Nephron (organoid): ENCODE data around the gene CCDC86.
A peak's percentile ranks its signal among the peaks of the same experiment; 100 is the strongest.

ENCODE experiments used
- H3K27ac Mint-ChIP-seq, 3 experiments: 2 replicates each; pipeline ENCODE4 v1.8.0; 2020; ENCODE audit warnings: mixed read lengths in 3 of 3, mild to moderate bottlenecking in 2 of 3, moderate library complexity in 1 of 3
- H3K27me3 Mint-ChIP-seq: 2 replicates; pipeline ENCODE4 v1.8.0; 2021; ENCODE audit warnings: low read depth, mild to moderate bottlenecking, moderate library complexity, mixed read lengths
- H3K36me3 Mint-ChIP-seq: 2 replicates; pipeline ENCODE4 v1.8.0; 2020; ENCODE audit warnings: low read depth, mixed read lengths
- H3K4me1 Mint-ChIP-seq: 2 replicates; pipeline ENCODE4 v1.8.0; 2020; ENCODE audit warnings: mixed read lengths
- H3K4me3 Mint-ChIP-seq, 3 experiments: 2 replicates each; pipeline ENCODE4 v1.8.0; 2020; ENCODE audit warnings: mild to moderate bottlenecking in 3 of 3, mixed read lengths in 3 of 3, moderate library complexity in 2 of 3
- H3K9me3 Mint-ChIP-seq: 2 replicates; pipeline ENCODE4 v1.8.0; 2020; ENCODE audit warnings: mixed read lengths
- CTCF ChIP-seq, 3 experiments: fragments of 200-600 bp; sonication (generic); IDR thresholded peaks; one replicate each; pipeline ENCODE4 v1.5.0; 2021; ENCODE audit warnings: antibody characterized with exemption in 3 of 3; ENCODE audit not compliant: unreplicated experiment in 3 of 3

The CCDC86 gene

GRCh38 chr11:60857378-60858232, 15.7 kb downstream of the CCDC86 start:
- Mint-ChIP-seq H3K27me3 (no peaks in the 10 kb centered on the region), H3K36me3 (no peaks in the 10 kb centered on the region), H3K9me3 (no peaks in the 10 kb centered on the region), H3K4me1 (peaks cover 29% of the 10 kb centered on the region), H3K27ac (peak overlapping the region in 1 of 3 experiments; percentile 34), H3K4me3 (no peak overlapping the region)
- no peak for TF ChIP-seq CTCF (IDR thresholded peaks at IDR 0.05; ENCODE audit: unreplicated experiment in 3 of 3)

- Mint-ChIP-seq H3K27ac (no peak overlapping the region), H3K9me3 (no peaks in the 10 kb centered on the region), H3K36me3 (no peaks in the 10 kb centered on the region), H3K4me1 (peaks cover 32% of the 10 kb centered on the region), H3K4me3 (no peak overlapping the region), H3K27me3 (no peaks in the 10 kb centered on the region)
- TF ChIP-seq CTCF (IDR thresholded peaks at IDR 0.05; ENCODE audit: unreplicated experiment in 3 of 3) = no peak
These were observed 16.3 kb downstream of the CCDC86 start for GRCh38 chr11:60858236-60858635.

GRCh38 chr11:60858731-60859464, 17.0 kb downstream of the CCDC86 start:
- Mint-ChIP-seq H3K4me1 (peaks cover 38% of the 10 kb centered on the region), H3K9me3 (no peaks in the 10 kb centered on the region)

GRCh38 chr11:60859616-60860250, 17.8 kb downstream of the CCDC86 start:
- TF ChIP-seq CTCF (IDR thresholded peaks at IDR 0.05; ENCODE audit: unreplicated experiment in 3 of 3) = no peak
- H3K4me1 Mint-ChIP-seq = peaks cover 39% of the 10 kb centered on the region
- no peak overlapping the region for H3K4me3 Mint-ChIP-seq
- H3K27ac Mint-ChIP-seq = no peak overlapping the region
- no peaks in the 10 kb centered on the region for H3K9me3 Mint-ChIP-seq
- no peaks in the 10 kb centered on the region for H3K36me3 Mint-ChIP-seq
- no peaks in the 10 kb centered on the region for H3K27me3 Mint-ChIP-seq

More at GRCh38 chr11:60858731-60859464, 17.0 kb downstream of the CCDC86 start:
- Mint-ChIP-seq H3K27me3 (no peaks in the 10 kb centered on the region), H3K27ac (no peak overlapping the region), H3K36me3 (no peaks in the 10 kb centered on the region), H3K4me3 (no peak overlapping the region)
- no peak for TF ChIP-seq CTCF (IDR thresholded peaks at IDR 0.05; ENCODE audit: unreplicated experiment in 3 of 3)

GRCh38 chr11:60860943-60861342, 19.0 kb downstream of the CCDC86 start:
- no peak for TF ChIP-seq CTCF (IDR thresholded peaks at IDR 0.05; ENCODE audit: unreplicated experiment in 3 of 3)
- Mint-ChIP-seq H3K36me3 (no peaks in the 10 kb centered on the region), H3K4me1 (peaks cover 28% of the 10 kb centered on the region), H3K4me3 (no peak overlapping the region), H3K27me3 (no peaks in the 10 kb centered on the region), H3K27ac (peak overlapping the region in 2 of 3 experiments; percentile 35 to 73), H3K9me3 (no peaks in the 10 kb centered on the region)
